GM18951 (cell line): ENCODE measurements around the gene WAC.
"Not testable (repeated sequence)": the region's sequence is repeated elsewhere in the genome, so short reads cannot be mapped to it uniquely, and the experiment has no call there.

Experiments used
- POLR2A ChIP-seq: IDR thresholded peaks from 4 replicates; pipeline ENCODE4 v1.6.1; 2011; ENCODE audit warnings: mild to moderate bottlenecking; ENCODE audit not compliant: insufficient read length, insufficient read depth; ENCODE audit errors: extremely low read depth
- in situ Hi-C: fragments of 300-500 bp; cut with MboI; formaldehyde crosslinking; loops from one replicate; pipeline ENCODE4 v1.12.0; 2022; ENCODE audit warnings: low sequenced_read_pairs, mixed read lengths, inconsistent platforms; ENCODE audit not compliant: unreplicated experiment

The WAC gene

DNA sequence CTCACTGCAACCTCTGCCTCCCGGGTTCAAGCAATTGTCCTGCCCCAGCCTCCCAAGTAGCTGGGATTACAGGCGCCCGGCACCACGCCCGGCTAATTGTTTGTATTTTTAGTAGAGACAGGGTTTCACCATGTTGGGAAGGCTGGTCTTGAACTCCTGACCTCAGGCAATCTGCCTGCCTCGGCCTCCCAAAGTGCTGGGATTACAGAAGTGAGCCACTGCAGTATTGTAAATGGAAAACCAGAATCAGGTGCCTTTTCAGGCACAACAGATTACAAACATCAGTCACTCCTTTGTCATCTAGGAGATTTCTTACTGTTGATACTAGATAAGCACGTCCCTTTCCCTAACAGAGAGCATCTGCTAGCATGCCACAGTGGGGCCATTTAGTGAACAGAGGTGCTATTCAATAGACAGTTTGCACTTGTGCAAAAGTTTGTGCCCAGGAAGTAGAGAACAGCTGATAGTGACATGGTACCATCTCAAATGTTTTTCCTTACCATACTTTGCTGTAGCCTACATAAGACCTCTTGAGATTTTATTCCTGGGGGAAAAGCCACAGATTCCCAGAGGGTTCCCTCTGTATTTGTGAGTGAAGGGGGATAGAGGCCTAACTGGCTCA is 24.5 kb upstream of the WAC start:
- in situ Hi-C loops: no loop called here
- no peak for TF ChIP-seq POLR2A

DNA sequence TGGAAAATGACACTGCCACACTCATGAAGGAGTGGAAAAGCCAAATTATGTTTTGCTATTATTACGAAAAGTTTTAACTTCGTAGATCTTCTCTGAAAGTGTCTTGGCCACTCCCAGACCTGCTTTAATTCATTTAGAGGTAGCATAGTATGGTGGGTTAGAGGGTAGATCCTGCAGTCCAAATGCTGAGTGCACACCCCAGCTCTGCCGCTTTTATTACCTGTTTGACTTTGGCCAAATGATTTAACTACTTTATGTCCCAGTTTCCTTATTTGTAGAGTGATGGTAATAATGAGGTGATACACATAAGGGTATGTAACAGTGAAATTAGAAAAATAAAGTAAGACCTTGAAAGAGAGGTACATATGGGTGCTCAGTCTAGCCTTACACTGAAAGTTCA is 23.6 kb upstream of the WAC start:
- TF ChIP-seq POLR2A: no peak
- in situ Hi-C loops: no loop called here

DNA sequence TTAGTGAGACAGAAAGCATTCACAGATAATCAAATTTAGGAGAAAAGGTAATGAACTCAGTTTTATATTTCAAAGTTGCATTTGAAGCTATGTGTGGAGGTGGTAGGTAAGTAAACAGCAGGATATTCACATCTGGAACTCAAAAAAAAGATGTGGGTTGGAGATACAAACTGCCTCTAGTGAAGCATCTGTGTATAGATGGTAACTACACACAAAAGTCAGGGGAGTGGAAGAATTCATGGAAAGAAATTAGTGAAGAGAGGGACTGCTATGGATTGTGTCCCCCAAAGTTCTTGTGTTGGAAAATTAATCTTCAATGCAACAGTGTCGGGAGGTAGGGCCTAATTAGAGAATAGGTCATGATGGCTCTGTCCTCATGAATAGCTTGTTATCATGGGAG is 18.3 kb upstream of the WAC start:
- no peak for TF ChIP-seq POLR2A
- in situ Hi-C loops: no loop called here

DNA sequence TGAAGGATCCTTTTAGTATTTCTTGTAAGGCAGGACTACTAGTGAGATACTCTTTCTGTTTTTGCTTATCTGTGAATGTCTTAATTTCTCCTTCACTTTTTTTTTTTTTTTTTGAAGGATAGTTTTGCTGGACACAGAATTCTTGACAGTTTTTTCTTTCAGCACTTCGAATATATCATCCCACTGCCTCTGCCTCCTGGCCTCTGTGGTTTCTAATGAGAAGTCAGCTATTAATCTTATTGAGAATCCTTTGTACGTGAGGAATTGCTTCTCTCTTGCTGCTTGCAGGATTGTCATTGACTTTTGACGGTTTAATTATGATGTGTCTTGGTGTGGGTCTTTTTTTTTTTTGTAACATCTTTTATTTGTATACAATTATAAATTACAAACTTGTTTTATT is 12.6 kb upstream of the WAC start:
- in situ Hi-C loops: no loop called here
- no peak for TF ChIP-seq POLR2A

DNA sequence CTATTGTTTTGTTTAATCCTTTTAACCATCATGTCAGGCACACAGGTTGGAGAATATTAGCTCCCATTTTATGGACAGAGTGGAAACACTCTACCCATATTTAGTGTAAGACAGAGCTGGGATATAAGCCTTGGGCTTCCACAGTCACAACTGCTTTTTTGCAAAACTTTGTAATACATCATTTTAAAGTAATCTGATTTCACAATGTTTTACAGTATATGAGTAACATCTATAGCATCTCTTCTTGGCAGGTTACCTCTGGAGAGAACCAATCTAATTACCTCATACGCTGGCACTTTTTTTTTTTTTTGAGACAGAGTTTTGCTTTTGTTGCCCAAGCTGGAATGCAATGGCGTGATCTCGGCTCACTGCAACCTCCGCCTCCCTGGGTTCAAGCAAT is 12.1 kb upstream of the WAC start:
- in situ Hi-C loops: not testable (repeated sequence)

DNA sequence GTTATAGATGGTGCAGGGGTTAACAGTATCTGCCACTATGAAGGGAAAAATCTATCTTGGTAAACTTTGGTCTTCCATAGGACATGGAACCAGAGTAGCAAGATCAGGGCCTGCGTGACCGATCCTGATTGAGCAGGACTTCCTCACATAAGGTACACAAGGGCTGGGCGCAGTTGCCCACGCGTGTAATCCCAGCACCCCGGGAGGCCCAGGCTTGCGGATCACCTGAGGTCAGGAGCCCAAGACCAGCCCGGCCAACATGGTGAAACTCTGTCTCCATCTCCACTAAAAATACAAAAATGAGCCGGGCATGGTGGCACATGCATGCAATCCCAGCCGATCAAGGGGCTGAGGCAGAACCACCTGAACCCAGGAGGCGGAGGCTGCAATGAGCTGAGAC is 11.0 kb upstream of the WAC start:
- in situ Hi-C loops: not testable (repeated sequence)

DNA sequence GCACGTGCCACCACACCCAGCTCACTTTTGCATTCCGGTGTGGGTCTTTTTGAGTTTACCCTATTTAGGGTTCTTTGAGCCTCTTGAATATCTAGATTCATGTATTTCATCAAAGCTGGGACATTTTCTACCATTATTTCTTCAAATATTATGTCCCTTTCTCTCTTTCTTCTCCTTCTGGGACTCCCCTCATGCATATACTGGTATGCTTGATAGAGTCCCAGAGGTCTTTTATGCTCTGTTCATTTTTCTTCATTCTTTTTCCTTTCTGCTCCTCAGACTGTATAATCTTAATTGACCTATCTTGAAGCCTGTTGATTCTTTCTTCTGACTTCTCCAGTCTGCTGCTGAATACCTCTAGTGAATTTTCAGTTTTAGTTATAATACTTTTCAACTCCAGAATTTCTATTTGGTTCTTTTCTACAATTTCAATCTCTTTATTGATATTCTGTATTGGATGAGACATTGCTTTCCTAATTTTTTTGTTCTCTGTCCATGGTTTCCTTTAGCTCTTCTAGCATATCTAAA is 9.1 kb upstream of the WAC start:
- no peak for TF ChIP-seq POLR2A
- in situ Hi-C loops: no loop called here

DNA sequence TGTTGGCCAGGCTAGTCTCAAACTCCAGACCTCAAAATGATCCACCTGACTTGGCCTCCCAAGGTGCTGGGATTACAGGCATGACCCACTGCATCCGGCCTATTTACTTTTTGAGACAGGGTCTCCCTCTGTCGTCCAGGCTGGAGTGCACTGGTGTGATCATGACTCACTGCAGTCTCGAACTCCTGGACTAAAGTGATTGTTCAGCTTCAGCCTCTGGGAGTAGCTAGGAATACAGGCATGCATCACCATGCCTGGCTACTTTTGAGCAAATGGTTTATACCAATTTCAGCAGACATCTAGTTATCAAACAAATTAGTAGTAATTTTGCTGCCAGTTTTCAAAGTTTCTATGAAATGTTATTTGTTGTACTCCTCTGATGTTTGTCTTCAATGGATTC is 2.2 kb upstream of the WAC start:
- in situ Hi-C loops: no loop called here

DNA sequence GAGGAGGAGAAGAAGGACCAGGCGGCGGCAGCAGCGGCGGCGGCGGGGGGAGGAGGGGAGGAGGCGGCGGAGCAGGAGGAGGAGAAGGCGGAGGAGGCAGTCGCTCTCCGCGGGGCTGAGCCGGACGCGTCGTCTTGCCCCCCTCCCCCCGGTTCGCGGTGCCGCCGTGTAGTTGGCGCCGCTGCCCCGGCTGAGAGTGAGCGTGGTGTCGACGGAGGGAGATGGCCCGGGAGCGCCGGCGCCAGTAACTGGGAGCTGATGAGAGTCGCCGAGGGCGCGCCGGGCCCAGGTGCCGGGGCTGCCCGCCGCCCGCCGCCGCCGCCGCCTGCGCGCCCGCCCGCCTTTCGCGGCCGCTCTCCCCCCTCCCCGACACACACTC is 257 bp downstream of the WAC start:
- in situ Hi-C loops: no loop called here
- no peak for TF ChIP-seq POLR2A

More for the DNA sequence above, 2.2 kb upstream of the WAC start:
- TF ChIP-seq POLR2A: no peak

DNA sequence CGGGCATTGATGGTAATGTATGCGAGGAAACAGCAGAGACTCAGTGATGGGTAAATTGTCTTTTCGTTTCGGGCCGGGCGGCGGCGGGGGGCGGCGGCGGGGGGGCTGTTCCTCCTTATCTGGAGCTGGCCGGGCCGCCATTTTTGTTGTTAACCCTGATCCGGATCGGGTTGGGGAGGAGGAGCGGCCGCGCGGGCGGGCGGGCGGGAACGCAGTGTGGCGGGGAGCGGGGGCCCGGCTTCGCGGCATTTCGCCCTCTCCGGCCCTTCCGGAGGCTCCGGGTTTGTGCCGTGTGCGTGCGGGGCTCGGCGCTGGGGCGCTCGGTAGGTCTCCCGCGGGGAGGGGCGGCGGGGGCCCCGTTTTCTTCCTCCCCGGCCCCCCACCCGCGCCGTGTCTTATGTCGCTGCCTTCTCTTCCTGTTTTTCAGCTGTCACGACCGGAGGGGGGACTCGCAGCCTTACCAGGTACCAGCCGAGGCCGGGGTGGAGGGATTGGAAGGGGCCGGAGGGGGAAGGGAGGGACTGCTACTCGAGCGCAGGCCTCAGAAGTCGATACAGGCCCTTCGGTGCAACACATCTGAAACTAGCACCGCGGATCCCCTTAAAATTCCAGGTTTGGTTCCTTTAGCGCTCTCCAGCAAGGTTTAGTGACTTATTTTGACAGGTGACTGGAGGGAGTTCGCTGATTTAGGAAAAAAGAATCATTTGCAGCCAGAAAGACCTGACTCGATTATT is 820 bp downstream of the WAC start:
- in situ Hi-C loops: no loop called here
- TF ChIP-seq POLR2A: no peak

DNA sequence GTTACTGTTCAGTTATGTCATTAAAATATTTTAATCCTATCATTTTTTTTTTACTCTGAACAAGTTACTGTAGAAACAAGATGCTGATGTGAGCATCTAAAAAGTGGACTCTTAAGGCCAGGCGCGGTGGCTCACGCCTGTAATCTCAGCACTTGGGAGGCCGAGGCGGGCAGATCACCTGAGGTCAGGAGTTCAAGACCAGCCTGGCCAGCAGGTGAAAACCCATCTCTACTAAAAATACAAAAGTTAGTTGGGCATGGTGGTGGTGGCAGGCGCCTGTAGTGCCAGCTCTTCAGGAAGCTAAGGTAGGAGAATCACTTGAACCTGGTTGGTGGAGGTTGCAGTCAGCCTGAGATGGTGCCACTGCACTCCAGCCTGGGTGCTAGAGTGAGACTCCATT is 2.9 kb downstream of the WAC start:
- TF ChIP-seq POLR2A: no peak
- in situ Hi-C loops: no loop called here

DNA sequence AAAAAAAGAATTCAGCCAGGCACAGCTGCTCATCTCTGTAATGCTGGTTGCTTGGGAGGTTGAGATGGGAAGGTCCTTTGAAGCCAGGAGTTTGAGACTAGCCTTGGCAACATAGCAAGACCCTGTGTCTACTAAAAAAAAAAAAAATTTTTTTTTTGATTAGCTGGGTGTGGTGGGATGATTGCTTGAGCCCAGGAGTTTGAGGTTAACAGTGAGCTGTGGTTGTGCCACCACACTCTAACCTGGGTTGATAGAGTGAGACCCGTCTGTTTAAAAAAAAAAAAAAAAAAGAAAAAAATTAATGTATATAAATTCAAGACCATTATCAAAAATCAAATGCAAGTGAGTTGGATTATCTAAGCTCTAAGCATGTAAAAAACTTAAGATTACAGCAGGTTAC is 5.7 kb downstream of the WAC start:
- TF ChIP-seq POLR2A: no peak
- in situ Hi-C loops: no loop called here

DNA sequence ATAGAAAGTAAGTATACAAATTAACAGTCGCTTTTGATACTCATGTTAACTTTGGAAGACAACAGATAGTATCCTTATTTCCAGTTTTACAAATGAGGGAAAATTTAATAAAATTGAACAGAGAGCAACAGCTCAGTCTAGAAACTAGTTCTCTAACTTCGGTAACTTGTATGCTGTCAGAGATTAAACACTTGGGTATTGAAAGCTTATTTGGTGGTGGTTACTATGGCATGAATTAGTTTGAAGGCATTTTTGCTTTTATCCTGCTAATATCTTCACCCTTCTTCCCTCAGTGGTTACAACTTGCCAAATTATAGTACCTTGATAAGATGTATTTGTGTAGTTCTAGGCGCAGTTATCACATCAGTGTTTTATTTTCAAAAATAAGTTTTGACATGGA is 7.2 kb downstream of the WAC start:
- no peak for TF ChIP-seq POLR2A
- in situ Hi-C loops: no loop called here

DNA sequence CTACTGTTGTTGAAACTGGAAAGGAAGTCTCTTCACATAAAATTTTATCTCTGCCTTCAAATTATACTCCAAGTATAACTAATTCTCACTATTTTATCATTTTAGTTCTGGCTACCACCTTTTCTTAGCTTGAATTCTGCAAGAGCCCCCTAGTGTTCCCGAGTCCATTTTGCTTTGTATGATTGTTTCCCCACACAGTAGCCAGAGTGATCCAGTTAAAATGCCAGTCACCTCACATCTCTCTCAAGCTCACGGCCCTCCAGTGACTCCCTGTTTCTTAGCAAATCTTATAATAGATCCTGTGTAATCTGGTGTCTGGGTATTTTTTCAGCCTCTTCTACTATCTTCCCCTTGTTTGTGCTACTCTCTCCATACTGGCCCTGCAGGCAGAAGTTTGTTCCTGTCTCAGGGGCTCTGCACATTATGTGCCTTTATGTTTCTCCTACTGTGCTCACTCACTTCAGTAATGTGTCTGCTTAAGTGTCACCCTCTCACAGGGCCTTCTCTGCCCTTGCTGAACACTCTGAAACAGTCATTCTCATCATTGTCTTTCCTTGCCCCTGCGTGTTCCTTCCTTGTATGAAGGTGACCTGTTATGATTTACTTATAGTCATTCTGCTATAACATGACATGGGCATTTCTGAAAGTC is 8.9 kb downstream of the WAC start:
- in situ Hi-C loops: no loop called here
- TF ChIP-seq POLR2A: no peak
